Hepatic stellate cell (primary cell): ENCODE results near the gene BRMS1.
"Not testable (repeated sequence)": the region's sequence is repeated elsewhere in the genome, so short reads cannot be mapped to it uniquely, and the experiment has no call there.

Experiments
- DNase-seq: peaks from one replicate; pipeline ENCODE4 v3.0.0; 2011; ENCODE audit warnings: low spot score

BRMS1 gene

DNA sequence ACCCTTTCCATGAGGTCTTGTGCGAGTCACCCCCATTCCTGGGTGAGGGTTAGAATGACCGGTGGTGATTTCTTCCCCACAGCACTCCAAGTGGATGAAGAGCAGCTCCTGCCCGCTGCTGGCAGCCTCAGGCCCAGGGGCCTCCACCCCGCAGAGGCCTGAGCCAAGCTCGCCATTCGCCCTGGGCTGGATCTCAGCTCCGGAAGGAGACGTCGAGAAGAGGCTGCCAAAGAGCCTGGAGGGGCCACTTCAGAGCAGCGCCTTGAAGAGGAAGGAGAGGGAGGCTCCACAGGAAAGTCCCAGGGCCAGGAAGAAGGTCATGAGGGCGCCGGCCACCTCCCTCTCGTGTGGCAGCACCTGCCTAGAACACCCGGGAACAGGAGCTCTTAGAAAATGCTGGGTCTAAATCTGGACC is 18.3 kb upstream of the BRMS1 start:
- DNase-seq: no peak

DNA sequence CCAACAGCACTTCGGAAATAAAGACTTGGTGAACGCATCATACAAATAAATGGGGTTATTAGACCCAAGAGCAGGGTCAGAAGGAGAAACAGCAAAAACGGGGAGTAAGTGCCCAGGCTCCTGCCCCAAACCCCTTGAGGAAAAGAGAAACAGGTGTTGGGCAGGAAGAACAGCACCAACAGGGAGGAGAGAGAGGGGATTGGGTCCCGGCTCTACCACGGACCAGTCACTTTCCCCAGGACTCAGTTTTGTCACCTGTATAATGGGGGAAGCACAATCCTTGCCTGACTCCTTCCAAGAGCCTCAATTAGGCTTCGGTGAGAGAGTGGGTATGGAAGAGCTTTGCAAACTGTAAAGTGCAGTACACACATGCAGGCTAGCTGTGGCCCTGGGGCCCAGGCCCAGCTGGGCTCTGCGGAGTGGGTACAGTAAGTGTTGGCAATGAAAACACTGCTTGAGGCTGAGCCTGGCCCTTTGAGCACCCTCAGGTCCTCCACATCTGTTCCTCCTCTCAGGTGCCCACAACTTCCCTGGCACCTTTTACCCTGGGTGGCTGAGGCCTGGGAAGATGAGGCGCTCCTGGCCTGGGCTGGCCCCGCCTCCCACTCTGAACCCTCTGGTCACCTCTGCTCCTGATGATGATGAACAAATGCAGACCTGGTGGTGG is 17.7 kb upstream of the BRMS1 start:
- no peak for DNase-seq

DNA sequence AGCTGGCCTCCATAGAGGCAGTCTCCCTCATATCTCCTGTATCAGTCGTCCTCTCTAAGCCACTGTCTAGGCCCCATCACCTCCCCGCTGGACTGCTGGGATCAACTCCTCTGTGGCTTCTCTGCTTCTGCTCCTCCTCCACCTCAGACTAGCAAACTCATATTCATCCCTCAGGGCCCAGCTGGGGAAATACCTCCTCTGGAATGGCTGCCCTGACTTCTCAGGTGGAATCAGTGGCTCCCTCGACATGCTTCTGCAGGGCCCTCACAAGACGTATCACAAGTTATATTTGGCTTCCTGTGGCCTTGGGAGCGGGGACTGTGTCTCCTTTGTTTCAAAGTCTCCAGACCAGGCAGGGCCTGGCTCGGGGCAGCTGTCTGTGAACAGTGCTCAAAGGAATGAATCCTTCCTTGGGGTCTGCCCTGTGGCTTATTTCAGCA is 16.6 kb upstream of the BRMS1 start:
- DNase-seq: no peak

DNA sequence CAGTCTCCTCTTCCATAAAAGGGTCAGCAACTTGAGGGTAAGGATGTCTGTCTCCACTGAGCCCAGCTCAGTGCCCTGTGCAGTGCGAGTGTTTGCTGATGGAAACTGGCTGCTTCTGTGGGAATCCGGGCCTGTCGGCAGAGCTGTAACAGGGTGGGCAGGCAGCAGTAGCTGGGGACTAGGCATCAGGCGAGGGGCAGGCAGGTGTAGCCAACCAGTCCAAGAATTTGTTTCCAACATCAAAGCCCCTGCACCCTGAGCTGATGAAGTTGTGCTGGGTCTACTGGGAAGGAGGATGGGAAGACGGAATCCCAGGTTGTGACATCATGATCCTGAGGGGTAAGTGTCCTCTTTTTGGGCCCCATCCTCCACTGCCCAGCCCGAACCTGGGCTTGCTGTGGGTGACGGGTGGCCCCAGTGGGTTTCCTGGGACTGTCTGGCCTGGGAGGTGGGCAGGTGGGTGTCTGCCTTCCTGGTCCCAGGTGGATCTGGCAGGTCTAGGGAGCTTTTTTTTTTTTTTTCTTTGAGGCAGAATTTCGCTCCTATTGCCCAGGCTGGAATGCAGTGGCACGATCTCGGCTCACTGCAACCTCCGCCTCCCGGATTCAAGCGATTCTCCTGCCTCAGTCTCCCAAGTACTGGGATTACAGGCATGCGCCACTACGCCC is 15.6 kb upstream of the BRMS1 start:
- DNase-seq: no peak

DNA sequence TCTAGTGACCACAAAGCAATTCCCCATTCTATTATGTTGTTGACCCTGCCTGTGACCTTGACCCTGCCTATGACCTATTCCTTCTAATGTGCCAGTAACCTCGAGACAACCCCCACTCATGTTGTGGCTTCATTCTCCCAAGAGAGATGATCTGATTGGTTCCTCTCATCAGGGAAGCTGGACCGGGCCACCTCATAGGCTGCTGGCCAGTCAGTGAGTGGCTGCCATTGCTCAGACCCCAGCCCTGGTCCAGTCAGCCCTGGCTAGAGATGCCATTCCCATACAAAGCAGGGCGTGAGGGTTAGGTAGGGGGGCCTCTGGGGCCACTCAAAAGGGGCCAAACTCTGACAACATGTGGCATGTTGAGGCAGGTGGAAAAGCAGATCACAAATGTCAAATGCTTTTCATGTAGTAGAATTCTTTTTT is 14.8 kb upstream of the BRMS1 start:
- DNase-seq: no peak

DNA sequence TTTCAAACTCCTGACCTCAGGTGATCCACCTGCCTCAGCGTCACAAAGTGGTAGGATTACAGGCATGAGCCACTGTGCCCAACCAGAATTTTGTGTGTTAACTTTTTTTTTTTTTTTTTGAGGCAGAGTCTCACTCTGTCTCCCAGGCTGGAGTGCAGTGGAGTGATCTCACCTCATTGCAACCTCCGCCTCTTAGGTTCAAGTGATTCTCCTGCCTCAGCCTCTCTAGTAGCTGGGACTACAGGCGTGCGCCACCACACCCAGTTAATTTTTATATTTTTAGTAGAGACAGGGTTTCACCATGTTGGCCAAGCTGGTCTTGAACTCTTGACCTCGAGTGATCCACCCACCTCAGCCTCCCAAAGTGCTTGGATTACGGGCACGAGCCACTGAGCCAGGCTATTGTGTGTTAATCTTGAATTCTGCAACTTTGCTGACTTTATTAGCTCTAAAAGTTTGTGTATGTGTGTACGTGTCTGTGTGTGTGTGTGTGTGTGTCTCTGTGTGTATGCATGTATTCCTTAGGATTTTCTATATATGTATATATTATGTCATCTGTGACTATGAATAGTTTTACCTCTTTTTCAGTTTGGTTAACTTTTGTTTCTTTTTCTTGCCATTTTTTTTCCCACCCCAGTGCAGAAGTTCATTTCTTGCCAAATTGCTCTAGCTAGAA is 5.8 kb upstream of the BRMS1 start:
- DNase-seq: not testable (repeated sequence)

DNA sequence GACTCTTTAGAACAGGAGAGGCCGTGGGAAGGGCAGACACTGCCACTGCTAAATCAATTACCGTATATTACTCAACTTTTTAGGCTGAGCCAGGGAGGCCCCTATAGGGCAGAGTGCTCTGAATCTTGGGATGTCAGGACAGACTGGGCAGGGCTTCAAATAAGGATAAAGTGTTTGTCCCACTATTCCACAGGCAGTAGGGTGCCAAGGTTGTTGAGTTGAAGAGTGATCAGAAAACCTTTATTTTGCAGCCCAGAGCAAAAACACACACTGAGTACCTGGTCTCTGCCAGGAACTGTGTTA is 4.1 kb upstream of the BRMS1 start:
- no peak for DNase-seq

DNA sequence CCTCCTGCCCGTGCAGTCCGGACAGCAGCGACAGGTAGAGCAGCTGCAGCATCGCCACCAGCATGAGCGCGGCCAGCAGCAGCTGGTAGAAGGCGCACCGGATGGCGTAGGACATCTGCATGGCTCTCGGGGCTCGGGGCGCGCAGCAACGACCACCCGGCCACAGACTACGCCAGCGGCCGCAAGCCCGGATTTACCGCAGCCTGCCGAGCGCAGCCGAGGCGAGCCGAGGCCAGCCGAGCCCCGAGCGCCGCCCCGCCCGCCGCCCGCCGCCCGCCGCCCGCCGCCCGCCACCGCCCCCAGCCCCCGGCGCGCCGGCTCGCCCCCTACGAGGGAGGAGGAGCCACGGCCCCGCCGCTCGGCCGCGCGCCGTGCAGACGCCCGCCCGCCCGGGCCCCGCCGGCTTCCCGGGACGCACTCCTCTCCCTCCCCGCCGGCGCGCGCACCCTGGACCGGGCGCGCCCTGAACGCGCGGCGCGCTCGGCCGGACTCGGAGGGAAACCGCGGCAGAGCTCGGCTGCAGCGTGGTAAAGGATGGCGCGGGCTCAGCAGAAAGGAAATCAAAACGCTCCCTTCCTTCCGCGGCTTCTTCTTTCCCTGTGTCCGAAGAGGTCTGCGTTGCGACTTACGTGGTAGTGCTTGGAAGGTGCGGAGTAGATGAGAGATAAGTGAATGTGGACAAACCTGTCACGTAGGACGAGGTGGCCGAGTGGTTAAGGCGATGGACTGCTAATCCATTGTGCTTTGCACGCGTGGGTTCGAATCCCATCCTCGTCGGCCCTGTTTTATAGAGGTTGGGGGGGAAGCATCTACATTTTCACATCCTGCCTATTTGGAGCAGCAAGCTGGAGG is 2.7 kb upstream of the BRMS1 start, which contains the start of gene B4GAT1:
TSS of gene B4GAT1 (minus strand) at position 205 of the 852 bp plus-strand sequence. CDS start at position 121, 84 bp downstream.
- DNase-seq: peak; percentile 83

DNA sequence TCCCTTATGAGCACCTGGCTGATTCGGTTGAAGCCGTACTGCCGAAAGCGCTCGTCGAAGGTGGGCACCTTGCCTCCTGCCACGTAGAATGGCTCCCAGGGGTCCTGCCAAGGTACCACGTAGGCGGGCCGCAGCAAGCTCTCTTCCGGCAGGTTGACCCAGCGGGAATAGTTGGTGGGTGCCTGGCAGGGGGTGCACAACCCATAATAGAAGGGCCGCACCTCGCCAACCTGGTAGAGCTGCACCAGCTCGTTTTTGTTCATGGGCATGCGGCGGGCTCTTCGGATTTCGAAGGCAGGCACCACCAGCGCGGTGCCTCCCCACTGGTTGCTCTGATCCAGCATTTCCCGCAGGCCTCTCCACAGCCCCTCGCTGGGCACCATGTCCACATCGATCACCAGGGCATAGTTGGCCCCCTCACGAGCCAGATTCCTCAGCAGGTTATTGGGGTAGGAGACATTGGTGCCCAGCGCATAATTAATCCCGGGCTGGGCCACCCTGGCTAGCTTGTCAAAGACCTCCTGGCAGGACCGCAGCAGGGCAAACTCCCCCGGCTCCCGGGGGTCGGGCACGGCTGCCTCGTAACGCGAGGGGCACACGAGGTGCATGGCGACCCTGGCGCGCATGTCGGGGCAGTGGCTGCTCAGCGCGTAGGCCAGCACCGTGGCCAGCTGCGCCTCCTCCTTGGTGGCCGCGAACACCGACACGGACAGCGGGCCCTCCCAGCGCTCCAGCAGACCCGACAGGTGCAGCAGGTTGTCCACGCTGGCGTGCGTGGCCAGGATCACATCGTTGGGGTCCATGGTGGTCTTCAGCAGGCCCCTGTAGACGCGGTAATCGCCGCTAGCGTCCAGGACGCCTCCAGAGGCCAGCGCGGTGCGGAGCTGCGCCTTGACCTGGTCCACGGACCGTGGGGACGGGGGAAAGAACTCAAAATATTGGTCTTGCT is 1.8 kb upstream of the BRMS1 start:
- DNase-seq: no peak

DNA sequence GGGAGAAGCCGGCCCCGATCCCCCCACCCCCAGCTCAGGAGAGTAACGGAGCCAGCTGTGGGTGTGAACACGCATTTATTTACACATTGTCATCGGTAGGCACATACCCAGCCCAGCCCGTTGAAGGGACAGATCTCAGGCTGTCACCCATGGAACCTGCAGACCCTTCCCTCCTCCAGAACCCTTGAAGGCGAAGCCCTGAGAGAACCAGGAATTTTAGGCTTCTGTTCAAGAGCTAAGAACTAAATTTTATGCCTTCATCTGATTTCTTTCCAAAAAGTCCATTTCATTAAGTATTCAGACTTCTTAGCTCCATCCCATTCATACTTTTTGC is 379 bp upstream of the BRMS1 start:
- no peak for DNase-seq

DNA sequence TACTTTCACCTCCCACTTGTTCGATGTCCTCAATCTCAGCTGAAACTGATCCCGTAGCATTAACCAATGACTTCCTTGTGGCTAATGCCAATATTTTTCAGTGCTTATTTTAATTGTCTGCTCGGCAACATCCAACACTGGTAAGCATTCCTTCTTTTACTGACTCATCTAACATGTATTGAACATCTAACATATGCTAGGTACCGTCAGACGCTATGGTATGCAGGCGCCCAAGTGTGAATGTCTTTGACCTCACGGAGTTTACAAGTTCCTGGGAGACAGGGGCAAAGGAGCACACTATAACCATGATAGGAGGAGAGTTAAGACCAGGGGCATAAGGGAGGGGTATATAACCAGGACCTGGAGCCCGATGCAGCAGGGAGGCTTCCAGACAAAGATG is 1.7 kb downstream of the BRMS1 start:
- DNase-seq: no peak

DNA sequence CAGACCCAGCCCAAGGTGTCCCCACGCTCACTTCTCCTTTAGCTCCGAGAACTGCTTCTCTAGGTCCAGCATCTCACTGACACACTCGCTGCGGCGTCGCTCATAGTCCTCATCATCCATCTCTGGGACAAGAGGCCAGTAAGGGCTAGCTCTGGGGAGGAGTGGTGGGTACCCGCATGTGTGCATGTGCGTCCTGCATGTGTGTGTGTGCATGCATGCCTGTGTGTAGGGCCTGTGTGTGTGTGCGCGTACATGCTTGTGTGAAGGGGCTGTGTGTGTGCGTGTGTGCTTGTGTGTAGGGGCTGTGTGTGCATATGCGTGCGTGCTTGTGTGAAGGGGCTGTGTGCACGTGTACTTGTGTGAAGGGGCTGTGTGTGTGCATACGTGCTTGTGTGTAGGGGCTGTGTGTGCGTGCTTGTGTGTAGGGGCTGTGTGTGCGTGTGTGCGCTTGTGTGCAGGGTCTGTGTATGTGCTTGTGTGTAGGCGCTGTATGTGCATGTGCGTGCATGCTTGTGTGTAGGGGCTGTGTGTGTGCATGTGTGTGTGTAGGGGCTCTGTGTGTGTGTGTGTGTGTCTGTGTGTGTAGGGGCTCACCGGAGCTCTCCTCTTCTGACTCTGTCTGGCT is 3.3 kb downstream of the BRMS1 start:
- no peak for DNase-seq

DNA sequence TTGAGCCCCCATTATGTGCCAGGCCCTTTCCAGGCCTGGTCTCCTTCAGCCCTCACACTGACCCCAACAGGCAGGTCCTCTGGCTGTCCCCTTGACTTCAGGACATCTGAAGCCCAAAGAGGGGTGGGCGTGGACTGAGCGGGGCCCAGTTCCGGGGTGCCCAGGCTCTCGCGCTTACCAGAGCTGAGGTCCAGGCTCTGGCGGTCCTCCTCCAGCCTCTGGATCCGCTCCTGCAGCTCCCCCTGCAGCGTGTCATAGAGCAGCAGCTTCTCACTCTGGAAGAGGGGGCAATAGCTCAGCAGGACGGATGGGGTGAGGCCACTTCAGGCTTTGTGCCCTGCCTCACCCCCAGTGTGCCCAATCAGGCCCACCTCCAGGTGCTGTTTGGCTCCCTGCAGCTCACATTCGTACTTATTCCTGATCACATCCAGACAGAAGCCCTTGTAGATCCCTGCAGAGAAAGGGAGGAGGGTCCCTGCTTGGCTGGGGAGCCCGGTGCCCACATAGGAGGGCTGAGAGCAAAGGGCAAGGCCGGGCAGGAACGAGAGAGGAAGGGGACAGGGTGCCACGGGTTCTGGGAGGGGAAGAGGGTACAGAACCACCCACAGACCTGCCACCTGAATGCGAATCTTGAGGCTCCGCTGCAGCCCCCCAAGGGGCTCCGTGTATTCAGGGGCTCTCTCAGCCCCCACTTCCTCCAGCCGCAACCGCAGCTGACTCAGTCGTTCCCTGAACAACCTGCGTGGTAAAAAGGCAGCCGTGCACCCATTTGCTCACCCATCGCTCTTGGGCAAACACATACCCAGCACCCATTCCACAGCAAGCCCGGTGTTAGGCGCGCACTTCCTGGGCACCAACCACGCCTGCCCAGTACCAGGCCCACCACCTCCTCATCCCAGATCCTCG is 4.1 kb downstream of the BRMS1 start:
- DNase-seq: no peak

DNA sequence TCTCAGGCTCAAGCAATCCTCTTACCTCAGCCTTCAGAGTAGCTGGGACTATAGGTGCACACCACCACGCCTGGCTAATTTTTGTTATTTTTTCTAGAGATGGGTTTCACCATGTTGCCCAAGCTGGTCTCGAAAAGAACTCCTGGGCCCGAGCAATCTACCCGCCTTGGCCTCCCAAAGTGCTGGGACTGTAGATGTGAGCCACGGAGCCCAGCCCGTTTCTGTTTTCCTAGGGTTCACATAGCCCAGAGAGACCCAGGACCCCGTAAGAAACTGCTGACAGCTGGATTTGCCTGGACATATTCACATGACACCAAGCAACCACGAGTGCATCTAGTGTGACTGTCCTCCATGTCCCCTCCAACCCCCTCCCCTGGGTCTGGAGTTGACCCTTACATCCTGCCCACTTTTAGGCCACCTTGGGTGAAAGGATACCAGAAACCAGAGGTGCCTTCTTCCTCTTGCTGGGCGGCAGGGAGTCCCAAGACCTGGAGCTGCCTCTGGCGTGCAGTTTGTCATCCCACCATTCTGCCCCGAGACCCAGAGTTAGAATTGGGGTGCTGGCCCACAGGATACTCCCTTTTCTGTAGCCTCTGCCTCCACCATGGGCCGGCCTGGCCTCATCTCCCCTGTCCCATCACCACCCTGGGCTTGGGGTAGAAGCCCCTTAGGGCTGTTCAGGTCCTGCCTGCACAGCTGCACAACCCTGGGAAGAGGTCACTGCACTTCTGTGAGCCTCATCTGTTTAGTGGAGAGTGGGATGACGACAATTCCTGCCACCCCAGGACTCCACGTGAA is 5.0 kb downstream of the BRMS1 start:
- no peak for DNase-seq

DNA sequence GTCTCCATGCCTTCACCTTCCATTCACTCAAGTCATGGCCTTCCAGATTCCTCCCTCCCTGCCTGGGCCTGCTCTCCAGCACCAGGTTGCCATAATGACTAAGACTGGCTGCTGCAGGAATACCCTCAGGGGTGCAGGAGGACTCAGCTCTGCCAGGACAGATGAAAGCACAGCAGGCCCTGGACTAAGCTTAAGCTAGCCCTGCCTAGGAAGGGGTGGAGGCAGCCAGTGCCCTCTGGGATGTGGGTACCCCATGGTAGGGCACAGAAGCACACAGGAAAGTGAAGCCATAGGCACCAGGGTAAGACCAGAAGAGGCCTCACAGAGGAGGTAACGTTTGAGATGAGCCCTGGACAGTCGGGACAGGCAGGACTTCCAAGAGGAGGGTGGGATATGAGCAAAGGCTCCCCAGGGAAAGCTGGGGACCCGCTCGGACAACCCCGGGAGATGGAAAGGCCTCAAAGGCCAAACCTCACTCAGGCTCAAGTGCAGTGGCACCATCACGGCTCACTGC is 5.7 kb downstream of the BRMS1 start:
- DNase-seq: no peak

DNA sequence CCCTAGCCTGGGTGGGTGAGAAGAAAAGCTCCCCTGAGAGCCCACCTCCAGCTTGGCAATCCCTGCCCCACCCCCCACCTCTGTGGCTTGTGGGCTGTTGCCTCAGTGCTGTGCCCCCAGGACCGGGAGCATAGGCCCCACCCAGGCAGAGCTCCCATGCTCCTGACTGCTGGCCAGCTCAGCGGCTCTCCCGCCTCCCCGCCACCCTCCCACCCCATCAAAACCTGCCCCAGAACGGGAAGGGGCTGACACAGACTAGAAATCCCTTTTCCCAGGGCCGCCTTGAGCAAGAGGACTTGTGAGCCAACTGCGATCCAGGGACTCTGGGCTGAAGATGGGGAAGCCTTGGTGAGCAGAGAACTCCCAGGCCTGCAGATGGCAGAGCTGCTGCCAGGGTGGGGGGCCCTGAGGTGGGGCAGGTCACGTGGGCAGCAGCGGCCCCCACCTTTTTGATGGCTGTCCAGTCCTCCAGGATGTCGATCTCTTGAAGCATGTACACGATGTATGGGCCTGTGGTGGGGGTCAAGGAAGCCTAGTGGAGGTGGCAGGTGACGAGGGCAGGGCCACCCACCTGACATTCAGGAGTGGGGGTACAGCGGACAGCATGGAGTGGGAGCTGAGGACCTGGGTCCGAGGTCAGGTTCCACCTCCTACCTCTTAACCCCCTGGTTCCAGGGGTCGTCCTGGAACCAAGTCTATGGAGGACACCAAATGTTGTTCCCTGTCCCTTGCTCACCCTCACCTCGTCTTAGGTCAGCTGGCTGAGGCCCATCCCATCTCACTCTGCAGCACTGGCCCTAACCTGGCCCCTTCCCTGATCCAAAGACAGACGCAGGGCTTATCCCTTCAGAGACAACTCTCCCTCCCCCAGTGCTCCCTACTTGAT is 6.4 kb downstream of the BRMS1 start:
- no peak for DNase-seq

DNA sequence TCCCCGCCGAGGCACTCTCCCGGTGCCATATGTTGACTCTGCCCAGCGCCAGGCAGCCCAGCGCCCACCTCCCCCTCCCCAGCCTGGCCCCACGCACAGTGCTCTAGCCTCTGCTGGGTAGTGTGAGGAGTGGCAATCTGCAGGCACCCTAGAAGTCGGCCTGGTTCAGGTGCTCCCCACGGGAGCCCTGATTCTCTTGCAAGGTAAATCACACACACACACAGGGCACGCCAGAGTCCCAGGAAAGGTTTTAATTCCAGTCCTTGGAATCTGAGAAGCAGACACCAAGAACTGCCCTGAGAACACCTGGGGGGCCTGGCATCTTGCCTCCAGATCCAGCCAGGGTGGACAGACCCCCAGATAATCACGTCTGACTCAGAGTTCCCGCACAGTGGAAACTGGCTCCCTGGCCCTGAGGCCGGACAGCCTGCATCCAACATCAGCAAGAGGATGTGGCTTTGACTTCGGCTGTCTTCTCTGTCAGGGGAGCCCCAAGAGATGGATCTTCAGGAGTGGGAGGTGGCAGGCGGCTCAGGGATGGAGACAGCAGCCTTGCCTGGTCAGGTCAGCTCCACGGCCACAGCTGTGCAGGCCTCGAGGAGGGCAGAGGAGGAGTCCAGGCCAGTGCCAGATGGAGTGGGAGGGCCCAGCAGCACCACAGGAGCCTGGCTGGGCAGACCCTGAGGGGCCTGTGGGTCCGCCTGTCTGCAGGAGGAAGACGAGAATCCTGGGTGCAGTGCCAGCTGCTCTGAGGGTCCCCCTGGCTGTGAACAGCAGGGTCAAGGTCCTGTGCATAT is 7.6 kb downstream of the BRMS1 start:
- DNase-seq: no peak
